PC-9 (cell line): ENCODE measurements around the gene RACK1.
"Not testable (repeated sequence)": the region's sequence is repeated elsewhere in the genome, so short reads cannot be mapped to it uniquely, and the experiment has no call there.

ENCODE experiments used
- EZH2 ChIP-seq: fragments of 200-600 bp; sonication (generic); IDR thresholded peaks from 2 replicates; pipeline ENCODE4 v1.8.0; 2017; ENCODE audit warnings: antibody characterized with exemption, low read depth
- TF ChIP-seq, protein P1 (sequence below): fragments of 200-600 bp; sonication (generic); conservative IDR thresholded peaks from 2 replicates; pipeline ENCODE4 v1.6.1; 2017; ENCODE audit warnings: mixed run types, antibody characterized with exemption, mild to moderate bottlenecking, moderate library complexity

DNA sequence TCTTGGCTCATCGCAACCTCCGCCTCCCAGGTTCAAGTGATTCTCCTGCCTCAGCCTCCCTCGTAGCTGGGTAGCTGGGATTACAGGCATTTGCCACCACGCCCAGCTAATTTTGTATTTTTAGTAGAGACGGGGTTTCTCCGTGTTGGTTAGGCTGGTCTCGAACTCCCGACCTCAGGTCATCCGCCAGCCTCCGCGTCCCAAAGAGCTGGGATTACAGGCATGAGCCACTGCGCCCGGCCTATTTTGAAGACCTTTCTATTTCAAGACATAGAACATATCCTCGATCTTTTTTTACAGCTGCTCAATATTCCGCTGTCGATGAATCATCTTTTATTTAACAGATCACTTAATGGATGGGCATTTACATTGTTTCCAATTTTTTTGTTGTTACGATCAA is 33.0 kb downstream of the RACK1 start:
- TF ChIP-seq, protein P1, sequence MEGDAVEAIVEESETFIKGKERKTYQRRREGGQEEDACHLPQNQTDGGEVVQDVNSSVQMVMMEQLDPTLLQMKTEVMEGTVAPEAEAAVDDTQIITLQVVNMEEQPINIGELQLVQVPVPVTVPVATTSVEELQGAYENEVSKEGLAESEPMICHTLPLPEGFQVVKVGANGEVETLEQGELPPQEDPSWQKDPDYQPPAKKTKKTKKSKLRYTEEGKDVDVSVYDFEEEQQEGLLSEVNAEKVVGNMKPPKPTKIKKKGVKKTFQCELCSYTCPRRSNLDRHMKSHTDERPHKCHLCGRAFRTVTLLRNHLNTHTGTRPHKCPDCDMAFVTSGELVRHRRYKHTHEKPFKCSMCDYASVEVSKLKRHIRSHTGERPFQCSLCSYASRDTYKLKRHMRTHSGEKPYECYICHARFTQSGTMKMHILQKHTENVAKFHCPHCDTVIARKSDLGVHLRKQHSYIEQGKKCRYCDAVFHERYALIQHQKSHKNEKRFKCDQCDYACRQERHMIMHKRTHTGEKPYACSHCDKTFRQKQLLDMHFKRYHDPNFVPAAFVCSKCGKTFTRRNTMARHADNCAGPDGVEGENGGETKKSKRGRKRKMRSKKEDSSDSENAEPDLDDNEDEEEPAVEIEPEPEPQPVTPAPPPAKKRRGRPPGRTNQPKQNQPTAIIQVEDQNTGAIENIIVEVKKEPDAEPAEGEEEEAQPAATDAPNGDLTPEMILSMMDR: not testable (repeated sequence)
- not testable (repeated sequence) for TF ChIP-seq EZH2
